Superior temporal gyrus (tissue), 1 donor: ENCODE data around the gene CADM4.

Source experiments
- DNase-seq: peaks from one replicate; pipeline ENCODE4 v3.0.0-alpha.2; 2016; ENCODE audit errors: extremely low spot score

The CADM4 gene

GRCh38 chr19:43607238-43608205, 32.1 kb downstream of the CADM4 start:
- no peak for DNase-seq

- DNase-seq: peak; percentile 56
These were observed 33.0 kb downstream of the CADM4 start for GRCh38 chr19:43606569-43607229.

- DNase-seq: peak; percentile 42
These were observed 33.6 kb downstream of the CADM4 start for GRCh38 chr19:43605875-43606568.

GRCh38 chr19:43600326-43600725, 39.3 kb downstream of the CADM4 start:
- peak; percentile 55 for DNase-seq

GRCh38 chr19:43599635-43600295, 39.9 kb downstream of the CADM4 start:
- DNase-seq: no peak

- no peak for DNase-seq
These were observed 41.0 kb downstream of the CADM4 start for GRCh38 chr19:43598445-43599240.

GRCh38 chr19:43597876-43598275, 41.8 kb downstream of the CADM4 start:
- DNase-seq: no peak

- no peak for DNase-seq
These were observed 42.7 kb downstream of the CADM4 start for GRCh38 chr19:43596842-43597461.

GRCh38 chr19:43595999-43596841, 43.4 kb downstream of the CADM4 start, which contains the start of the genes IRGQ and ZNF576:
Gene IRGQ, minus strand, starts transcription at chr19:43596134. Its CDS starts 796 bp downstream, at chr19:43595338.
Gene ZNF576, plus strand, starts transcription at chr19:43596595. Its CDS starts 514 bp downstream, at chr19:43597109.
- peak; percentile 100 for DNase-seq

- peak; percentile 38 for DNase-seq
These were observed 44.0 kb downstream of the CADM4 start for GRCh38 chr19:43595605-43595998.

GRCh38 chr19:43594710-43595604, 44.7 kb downstream of the CADM4 start:
- DNase-seq: no peak

GRCh38 chr19:43594081-43594697, 45.5 kb downstream of the CADM4 start:
- DNase-seq: no peak

GRCh38 chr19:43592800-43593350, 46.8 kb downstream of the CADM4 start:
- DNase-seq: no peak

GRCh38 chr19:43591904-43592772, 47.5 kb downstream of the CADM4 start:
- DNase-seq: no peak

GRCh38 chr19:43589678-43590077, 50.0 kb downstream of the CADM4 start:
- DNase-seq: no peak

- no peak for DNase-seq
These were observed 50.4 kb downstream of the CADM4 start for GRCh38 chr19:43589277-43589676.
